Heart left ventricle (tissue), 16 donors: Measurements from ENCODE around the gene VGF. TPM values are rescaled to one million over a fixed set of nuclear protein-coding genes. Genes with fewer than 3 reads are reported as not detected.

Experiments used
- ATAC-seq, 4 donors: fragments of 200-7000 bp; cut with Tn5 transposase; one replicate each; pipeline ENCODE4 v1.9.1; 2020 to 2022; ENCODE audit warnings: moderate library complexity in 4 of 4, mild to moderate bottlenecking in 3 of 4, moderate number of reproducible peaks in 1 of 4
- DNase-seq, 5 donors: peaks; one replicate each; pipeline ENCODE4 v3.0.0-alpha.2; 2020
- H3K27ac ChIP-seq, 12 donors: fragments of 200-600 bp; sonication (generic) in 4 of 12; one replicate each; pipeline versions ENCODE4 v1.5.0 to v1.8.0; 2016 to 2022; ENCODE audit warnings: mild to moderate bottlenecking in 2 of 12
- H3K27me3 ChIP-seq, 9 donors: fragments of 200-600 bp; sonication (generic) in 2 of 9; one replicate each; pipeline versions ENCODE4 v1.5.1 to v1.8.0; 2016 to 2022; ENCODE audit warnings: mild to moderate bottlenecking in 3 of 9
- H3K36me3 ChIP-seq, 9 donors: fragments of 200-600 bp; sonication (generic) in 2 of 9; one replicate each; pipeline versions ENCODE4 v1.5.0 to v1.8.0; 2018 to 2022; ENCODE audit warnings: mild to moderate bottlenecking in 2 of 9
- H3K4me1 ChIP-seq, 12 donors: fragments of 200-600 bp; sonication (generic) in 4 of 12; one replicate each; pipeline versions ENCODE4 v1.5.0 to v1.8.0; 2016 to 2022; ENCODE audit warnings: mild to moderate bottlenecking in 3 of 12
- H3K4me3 ChIP-seq, 12 donors: fragments of 200-600 bp; sonication (generic) in 4 of 12; one replicate each; pipeline versions ENCODE4 v1.5.0 to v1.8.0; 2017 to 2022; ENCODE audit warnings: mild to moderate bottlenecking in 9 of 12, moderate library complexity in 4 of 12
- H3K9me3 ChIP-seq, 12 donors: fragments of 200-600 bp; sonication (generic) in 4 of 12; one replicate each; pipeline versions ENCODE4 v1.5.0 to v1.8.0; 2016 to 2022; ENCODE audit warnings: mild to moderate bottlenecking in 1 of 12
- POLR2A ChIP-seq, 2 donors: fragments of 450-650 bp; IDR thresholded peaks; one replicate each; pipeline ENCODE4 v1.6.1; 2017; ENCODE audit warnings: antibody characterized with exemption in 2 of 2, mild to moderate bottlenecking in 2 of 2, moderate library complexity in 2 of 2
- WGBS, 4 donors: extraction: QIAGEN DNeasy Blood & Tissue Kit in 2 of 4; methylation state at CpG; one replicate each; pipeline versions ENCODE4 v1.1.5 to v1.1.7; 2013 to 2018; 5-methylcytosine and 5-hydroxymethylcytosine counted together
- intact Hi-C, 10 donors: fragments of 100-400 bp; cut with DNase I; formaldehyde crosslinking; loops; one replicate each; pipeline versions ENCODE4 v1.11.1 to v1.14.2; 2022
- polyA plus RNA-seq, 2 donors: library from polyadenylated mRNA; stranded (reverse); fragments of 200-250 nt; gene quantifications; one replicate each; pipeline ENCODE4 v1.2.3, GENCODE V29; 2013
- total RNA-seq, 9 donors: library from RNA; depleted of rRNA in 2 of 9; stranded (reverse); fragments of >200 nt in 2 of 9; fragmentation: NEBNext Ultra II Directional in 3 of 9; extraction: Animal tissue kit (Norgen Biotek cat#: 25700) in 3 of 9; gene quantifications; one replicate each; pipeline versions ENCODE4 v1.1.0 to v1.2.4, GENCODE V29; 2016 to 2023
- TF ChIP-seq, protein P1 (sequence below), 12 donors: fragments of 200-600 bp; sonication (generic) in 4 of 12; IDR thresholded peaks; one replicate each; pipeline versions ENCODE4 v1.5.0 to v1.8.0; 2018 to 2022; ENCODE audit warnings: antibody characterized with exemption in 12 of 12, mild to moderate bottlenecking in 5 of 12
- donor health status: ischemic (EF 13 %, LVEDD 7.1; RV severe dilation, severe dysfunction).
- donor health status: healthy with polysubstance abuse.
- donor health status: DM: no; HTN: yes; CAD: no.
- donor health status: DM: no; HTN: no; CAD: no.
- donor health status: ischemic (EF 25% LVEDD 6.9; RV normal size, moderate dysfunction).
- donor health status: ischemic (EF 25% LVEDD 5.7; RV mildly dilated, moderate dysfunction).
- donor health status: healthy.
- donor health status: DM: yes; HTN: yes; CAD: no.
- donor health status: ischemic (EF 35%, LVEDD 5.7; RV mildly dilated, moderate dysfunction).
- donor health status: nonischemic (EF 11% LVEDD 7.7; RV severe dilation, severe dysfunction).
- donor health status: DM: yes; HTN: yes; CAD: no.
- donor health status: PGD.
- donor health status: ischemic (EF 29% LVEDD 5.4; RV normal size, mild dysfunction).
- donor health status: nonischemic (EF 23%, LVEDD 6.1; RV moderate dilation, normal function).

Gene VGF
- total and polyA plus RNA-seq, 11 donors = 0.09 to 0.19 (median 0.14) TPM; not detected in 8

- Histone ChIP-seq H3K27me3 (no peaks in the 10 kb centered on the region), H3K9me3 (no peaks in the 10 kb centered on the region), H3K27ac (peak overlapping the region in 10 of 12 donors; percentile 53 to 86 (median 77)), H3K36me3 (peaks cover 0 to 16% (median 6%) of the 10 kb centered on the region in 9 donors), H3K4me3 (peak overlapping the region in 11 of 12 donors; percentile 14 to 58 (median 45)), H3K4me1 (peaks cover 3 to 54% (median 37%) of the 10 kb centered on the region in 12 donors)
- WGBS, 4 donors = 73 to 84% (median 81%) methylated on average over 3 of the region's 3 CpGs
- TF ChIP-seq, protein P1, sequence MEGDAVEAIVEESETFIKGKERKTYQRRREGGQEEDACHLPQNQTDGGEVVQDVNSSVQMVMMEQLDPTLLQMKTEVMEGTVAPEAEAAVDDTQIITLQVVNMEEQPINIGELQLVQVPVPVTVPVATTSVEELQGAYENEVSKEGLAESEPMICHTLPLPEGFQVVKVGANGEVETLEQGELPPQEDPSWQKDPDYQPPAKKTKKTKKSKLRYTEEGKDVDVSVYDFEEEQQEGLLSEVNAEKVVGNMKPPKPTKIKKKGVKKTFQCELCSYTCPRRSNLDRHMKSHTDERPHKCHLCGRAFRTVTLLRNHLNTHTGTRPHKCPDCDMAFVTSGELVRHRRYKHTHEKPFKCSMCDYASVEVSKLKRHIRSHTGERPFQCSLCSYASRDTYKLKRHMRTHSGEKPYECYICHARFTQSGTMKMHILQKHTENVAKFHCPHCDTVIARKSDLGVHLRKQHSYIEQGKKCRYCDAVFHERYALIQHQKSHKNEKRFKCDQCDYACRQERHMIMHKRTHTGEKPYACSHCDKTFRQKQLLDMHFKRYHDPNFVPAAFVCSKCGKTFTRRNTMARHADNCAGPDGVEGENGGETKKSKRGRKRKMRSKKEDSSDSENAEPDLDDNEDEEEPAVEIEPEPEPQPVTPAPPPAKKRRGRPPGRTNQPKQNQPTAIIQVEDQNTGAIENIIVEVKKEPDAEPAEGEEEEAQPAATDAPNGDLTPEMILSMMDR (IDR thresholded peaks at IDR 0.05) = no peak
- no peak for TF ChIP-seq POLR2A (IDR thresholded peaks at IDR 0.05)
- intact Hi-C loops = no loop called here
- no peak for DNase-seq
- ATAC-seq = no peak
These were observed 37.8 kb downstream of the VGF start for GRCh38 chr7:101127460-101128039.

DNA sequence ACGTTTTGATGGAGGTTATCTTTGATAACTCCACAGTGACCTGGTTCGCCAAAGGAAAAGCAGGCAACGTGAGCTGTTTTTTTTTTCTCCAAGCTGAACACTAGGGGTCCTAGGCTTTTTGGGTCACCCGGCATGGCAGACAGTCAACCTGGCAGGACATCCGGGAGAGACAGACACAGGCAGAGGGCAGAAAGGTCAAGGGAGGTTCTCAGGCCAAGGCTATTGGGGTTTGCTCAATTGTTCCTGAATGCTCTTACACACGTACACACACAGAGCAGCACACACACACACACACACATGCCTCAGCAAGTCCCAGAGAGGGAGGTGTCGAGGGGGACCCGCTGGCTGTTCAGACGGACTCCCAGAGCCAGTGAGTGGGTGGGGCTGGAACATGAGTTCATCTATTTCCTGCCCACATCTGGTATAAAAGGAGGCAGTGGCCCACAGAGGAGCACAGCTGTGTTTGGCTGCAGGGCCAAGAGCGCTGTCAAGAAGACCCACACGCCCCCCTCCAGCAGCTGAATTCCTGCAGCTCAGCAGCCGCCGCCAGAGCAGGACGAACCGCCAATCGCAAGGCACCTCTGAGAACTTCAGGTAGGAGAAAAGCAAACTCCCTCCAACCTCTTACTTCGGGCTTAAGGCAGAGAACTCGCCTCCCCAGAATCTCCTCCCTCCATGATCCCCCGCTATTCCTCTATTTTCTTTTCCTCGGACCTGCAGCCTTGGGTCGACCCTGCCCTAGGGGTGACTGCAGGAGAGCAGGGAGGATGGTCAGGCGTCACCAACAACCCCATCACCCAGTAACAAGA is 38.5 kb downstream of the VGF start, which contains the start of gene SERPINE1:
Gene SERPINE1, plus strand, starts transcription at position 454 of the 809 bp plus-strand sequence. CDS start 1,290 bp downstream, outside the sequence.
- Histone ChIP-seq H3K36me3 (peaks cover 0 to 12% (median 2%) of the 10 kb centered on the region in 9 donors), H3K27ac (peak within 1 kb of the TSS; percentile 51 to 86 (median 75)), H3K27me3 (no peaks in the 10 kb centered on the region), H3K4me3 (peak within 1 kb of the TSS in 11 of 12 donors; percentile 14 to 58 (median 45)), H3K9me3 (no peaks in the 10 kb centered on the region), H3K4me1 (peaks cover 3 to 61% (median 42%) of the 10 kb centered on the region in 12 donors)
- peak; percentile 80 to 88 (median 87) for ATAC-seq
- 4 to 7% (median 6%) methylated on average over 21 to 22 of the region's 22 CpGs for WGBS, 4 donors
- peak; percentile 90 to 96 (median 92) for DNase-seq
- TF ChIP-seq, protein P1 (IDR thresholded peaks at IDR 0.05) = peak in 6 of 12 donors; percentile 8 to 43 (median 28)
- peak; percentile 45 to 95 for TF ChIP-seq POLR2A (IDR thresholded peaks at IDR 0.05)
- intact Hi-C loops = no loop called here

DNA sequence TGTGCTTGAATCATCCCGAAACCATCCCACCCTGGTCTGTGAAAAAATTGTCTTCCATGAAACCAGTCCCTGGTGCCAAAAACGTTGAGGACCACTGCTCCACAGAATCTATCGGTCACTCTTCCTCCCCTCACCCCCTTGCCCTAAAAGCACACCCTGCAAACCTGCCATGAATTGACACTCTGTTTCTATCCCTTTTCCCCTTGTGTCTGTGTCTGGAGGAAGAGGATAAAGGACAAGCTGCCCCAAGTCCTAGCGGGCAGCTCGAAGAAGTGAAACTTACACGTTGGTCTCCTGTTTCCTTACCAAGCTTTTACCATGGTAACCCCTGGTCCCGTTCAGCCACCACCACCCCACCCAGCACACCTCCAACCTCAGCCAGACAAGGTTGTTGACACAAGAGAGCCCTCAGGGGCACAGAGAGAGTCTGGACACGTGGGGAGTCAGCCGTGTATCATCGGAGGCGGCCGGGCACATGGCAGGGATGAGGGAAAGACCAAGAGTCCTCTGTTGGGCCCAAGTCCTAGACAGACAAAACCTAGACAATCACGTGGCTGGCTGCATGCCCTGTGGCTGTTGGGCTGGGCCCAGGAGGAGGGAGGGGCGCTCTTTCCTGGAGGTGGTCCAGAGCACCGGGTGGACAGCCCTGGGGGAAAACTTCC is 39.2 kb downstream of the VGF start:
- intact Hi-C loops = no loop called here
- Histone ChIP-seq H3K27me3 (no peaks in the 10 kb centered on the region), H3K4me1 (peaks cover 3 to 68% (median 48%) of the 10 kb centered on the region in 12 donors), H3K36me3 (peaks cover 0 to 9% (median 0%) of the 10 kb centered on the region in 9 donors), H3K4me3 (peak overlapping the region in 9 of 12 donors; percentile 19 to 58 (median 47)), H3K27ac (peak overlapping the region; percentile 51 to 86 (median 75)), H3K9me3 (no peaks in the 10 kb centered on the region)
- WGBS, 4 donors = 26 to 38% (median 33%) methylated on average over 15 of the region's 15 CpGs
- DNase-seq = peak; percentile 77 to 88 (median 82)
- peak; percentile 24 to 61 (median 54) for ATAC-seq
- TF ChIP-seq POLR2A (IDR thresholded peaks at IDR 0.05) = no peak
- TF ChIP-seq, protein P1 (IDR thresholded peaks at IDR 0.05) = no peak
